Stimulated activated effector memory CD8-positive, alpha-beta T cell treated with anti-CD3 and anti-CD28 coated beads, Interleukin-12 subunit alpha, Interleukin-12 subunit beta, amount 100 ng/mL, for 72 hours (primary cell): ENCODE results near the gene TTC12.
A peak's percentile ranks its signal among the peaks of the same experiment; 100 is the strongest.

Experiments
- ATAC-seq: fragments of 150-1000 bp; cut with Tn5 transposase; 2 replicates; pipeline ENCODE4 v1.10.0; 2021
- DNase-seq, 2 donors: peaks; one replicate each; pipeline ENCODE4 v3.0.0; 2021 to 2022; ENCODE audit warnings: low spot score in 2 of 2
- H3K27ac Mint-ChIP-seq: one replicate; pipeline ENCODE4 v1.8.0; 2022; ENCODE audit warnings: mild to moderate bottlenecking, mixed read lengths
- H3K36me3 Mint-ChIP-seq: one replicate; pipeline ENCODE4 v1.8.0; 2022; ENCODE audit warnings: mild to moderate bottlenecking, mixed read lengths
- H3K4me1 Mint-ChIP-seq: one replicate; pipeline ENCODE4 v1.8.0; 2022; ENCODE audit warnings: mixed read lengths
- H3K4me3 Mint-ChIP-seq: one replicate; pipeline ENCODE4 v1.8.0; 2022; ENCODE audit warnings: mild to moderate bottlenecking, mixed read lengths
- H3K9me3 Mint-ChIP-seq: one replicate; pipeline ENCODE4 v1.8.0; 2022; ENCODE audit warnings: mixed read lengths

Gene TTC12

DNA sequence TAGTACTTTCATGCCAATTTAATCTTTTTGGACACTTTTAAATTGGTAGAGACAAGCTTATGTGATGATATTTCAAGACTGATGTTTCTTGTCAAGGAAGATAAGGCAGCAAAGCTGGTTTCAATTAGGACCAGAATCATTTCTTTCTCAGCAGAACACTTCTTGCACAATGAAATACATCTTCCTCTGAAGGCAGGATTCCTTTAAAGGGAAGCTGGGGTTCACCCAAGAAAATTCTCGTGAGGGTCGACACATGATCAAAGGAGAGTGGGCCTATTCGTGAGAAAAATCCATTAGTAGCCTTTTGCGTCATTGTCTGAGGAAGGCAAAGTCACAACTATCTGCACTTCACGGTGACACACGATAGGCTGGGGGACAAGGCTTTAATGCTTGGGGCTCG lies 17.6 kb downstream of the TTC12 start:
- H3K4me3 Mint-ChIP-seq = no peak overlapping the region
- DNase-seq (no peak), ATAC-seq (no peak)
- peaks cover 44% of the 10 kb centered on the region for H3K36me3 Mint-ChIP-seq
- peak overlapping the region; percentile 4 for H3K27ac Mint-ChIP-seq
- peaks cover 5% of the 10 kb centered on the region for H3K4me1 Mint-ChIP-seq
- H3K9me3 Mint-ChIP-seq = no peaks in the 10 kb centered on the region

DNA sequence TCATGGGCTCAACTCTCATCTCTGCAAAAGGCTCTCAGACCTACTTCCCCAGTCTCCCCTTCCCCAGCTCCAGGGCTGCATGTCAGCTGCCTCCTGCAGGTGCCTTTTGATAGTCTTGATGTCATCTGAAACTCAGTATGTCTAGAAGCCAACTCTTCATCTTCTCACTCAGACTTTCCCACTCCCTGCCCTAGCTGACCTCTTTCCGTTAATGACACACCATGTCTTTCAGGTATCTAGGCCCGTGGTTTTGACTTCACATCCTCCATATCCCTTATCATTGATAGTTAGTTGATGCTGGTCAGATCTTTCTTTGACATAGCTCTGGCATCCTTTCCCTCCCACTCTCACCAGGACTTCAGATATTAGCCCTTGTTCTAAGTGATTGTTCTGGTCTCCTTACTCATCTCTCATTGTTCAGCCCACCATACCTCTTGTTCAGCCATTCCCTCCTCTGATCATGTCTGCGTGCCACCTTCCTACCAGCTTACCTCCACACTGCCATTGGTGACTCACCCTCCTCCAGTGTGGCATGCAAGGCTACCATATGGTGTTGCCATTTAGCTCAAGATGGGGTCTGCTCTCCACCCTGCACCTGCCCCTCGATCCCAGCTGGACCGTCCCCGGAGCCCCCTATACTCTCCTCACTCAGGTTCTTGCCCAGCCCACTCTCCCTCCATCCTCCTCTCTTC lies 18.4 kb downstream of the TTC12 start:
- Mint-ChIP-seq H3K27ac (peak overlapping the region; percentile 4), H3K4me1 (peaks cover 5% of the 10 kb centered on the region), H3K9me3 (no peaks in the 10 kb centered on the region), H3K4me3 (no peak overlapping the region), H3K36me3 (peaks cover 44% of the 10 kb centered on the region)
- ATAC-seq (peak; percentile 39), DNase-seq (no peak)

DNA sequence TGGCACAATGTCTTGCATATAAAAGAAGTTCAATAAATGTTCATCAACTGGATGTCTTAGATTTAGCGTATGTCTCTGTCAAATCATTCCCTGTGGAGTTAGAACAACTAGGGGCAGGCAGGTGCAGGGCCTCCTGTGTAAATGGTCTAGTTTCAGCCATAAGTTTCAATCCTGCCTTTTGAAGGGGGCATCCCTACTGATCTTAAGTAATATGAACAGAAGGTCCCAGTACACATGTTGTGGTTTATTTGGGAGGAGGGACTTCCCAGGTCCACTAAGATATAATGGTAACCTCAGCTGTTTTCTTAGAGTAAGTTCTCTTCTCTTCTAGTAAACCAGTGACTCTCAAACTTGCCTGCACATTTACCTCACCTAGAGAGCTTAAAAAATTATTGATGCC lies 19.8 kb downstream of the TTC12 start:
- ATAC-seq (no peak), DNase-seq (no peak)
- peaks cover 5% of the 10 kb centered on the region for H3K4me1 Mint-ChIP-seq
- H3K27ac Mint-ChIP-seq = no peak overlapping the region
- H3K36me3 Mint-ChIP-seq = peaks cover 40% of the 10 kb centered on the region
- H3K9me3 Mint-ChIP-seq = no peaks in the 10 kb centered on the region
- no peak overlapping the region for H3K4me3 Mint-ChIP-seq

DNA sequence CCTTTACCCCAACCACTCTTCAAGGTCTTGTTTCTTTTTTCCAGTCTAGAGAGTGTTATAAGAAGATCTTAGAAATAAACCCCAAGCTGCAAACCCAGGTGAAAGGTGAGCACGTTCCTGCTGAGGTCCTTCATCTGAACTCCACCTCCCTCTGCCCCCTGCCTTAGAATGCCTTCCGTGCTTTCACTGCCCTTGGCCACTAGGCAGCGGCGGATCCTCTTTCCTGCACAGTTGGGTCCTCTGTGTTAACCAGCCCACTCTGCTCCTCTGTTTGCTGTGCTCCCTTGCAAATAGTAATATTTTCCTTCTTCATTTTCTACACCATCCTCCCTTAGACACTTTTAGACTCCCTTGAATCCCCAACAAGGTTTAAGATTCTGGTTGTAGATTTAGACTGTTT lies 24.3 kb downstream of the TTC12 start:
- Mint-ChIP-seq H3K9me3 (no peaks in the 10 kb centered on the region), H3K4me3 (no peak overlapping the region), H3K4me1 (no peaks in the 10 kb centered on the region), H3K36me3 (peaks cover 36% of the 10 kb centered on the region), H3K27ac (no peak overlapping the region)
- DNase-seq (no peak), ATAC-seq (no peak)

DNA sequence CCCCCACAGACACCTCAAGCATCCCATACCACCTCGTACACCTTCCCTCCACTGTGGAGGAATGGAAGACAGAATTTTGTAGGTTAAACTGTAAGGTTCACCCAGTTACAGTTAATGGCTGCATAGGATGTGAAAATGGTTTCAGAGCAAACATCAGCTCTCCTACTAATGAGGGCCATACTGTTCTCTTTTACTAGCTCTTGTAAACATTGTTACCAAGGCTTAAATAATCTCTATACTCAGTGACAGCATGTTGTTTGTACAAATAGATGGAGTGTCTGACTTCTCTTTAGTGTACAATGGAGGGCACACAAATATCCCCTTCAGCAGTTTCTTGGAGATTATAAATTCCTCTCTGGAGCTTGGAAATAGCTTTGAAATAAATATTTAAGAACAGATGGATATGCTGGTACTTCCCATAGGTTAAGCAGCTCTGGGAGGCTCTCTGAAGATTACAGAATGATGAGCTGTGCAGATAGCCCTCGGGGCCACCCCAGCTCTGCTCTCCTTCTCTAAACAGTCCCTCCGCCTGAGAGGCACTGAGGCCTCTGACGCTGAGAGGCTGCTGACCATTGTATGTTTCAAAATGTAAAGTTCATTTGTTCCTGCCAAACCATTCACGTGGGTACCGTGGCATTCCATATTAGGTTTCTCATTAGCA lies 25.7 kb downstream of the TTC12 start:
- Mint-ChIP-seq H3K27ac (no peak overlapping the region), H3K4me1 (no peaks in the 10 kb centered on the region), H3K9me3 (no peaks in the 10 kb centered on the region), H3K36me3 (peaks cover 32% of the 10 kb centered on the region), H3K4me3 (no peak overlapping the region)
- DNase-seq (no peak), ATAC-seq (no peak)

DNA sequence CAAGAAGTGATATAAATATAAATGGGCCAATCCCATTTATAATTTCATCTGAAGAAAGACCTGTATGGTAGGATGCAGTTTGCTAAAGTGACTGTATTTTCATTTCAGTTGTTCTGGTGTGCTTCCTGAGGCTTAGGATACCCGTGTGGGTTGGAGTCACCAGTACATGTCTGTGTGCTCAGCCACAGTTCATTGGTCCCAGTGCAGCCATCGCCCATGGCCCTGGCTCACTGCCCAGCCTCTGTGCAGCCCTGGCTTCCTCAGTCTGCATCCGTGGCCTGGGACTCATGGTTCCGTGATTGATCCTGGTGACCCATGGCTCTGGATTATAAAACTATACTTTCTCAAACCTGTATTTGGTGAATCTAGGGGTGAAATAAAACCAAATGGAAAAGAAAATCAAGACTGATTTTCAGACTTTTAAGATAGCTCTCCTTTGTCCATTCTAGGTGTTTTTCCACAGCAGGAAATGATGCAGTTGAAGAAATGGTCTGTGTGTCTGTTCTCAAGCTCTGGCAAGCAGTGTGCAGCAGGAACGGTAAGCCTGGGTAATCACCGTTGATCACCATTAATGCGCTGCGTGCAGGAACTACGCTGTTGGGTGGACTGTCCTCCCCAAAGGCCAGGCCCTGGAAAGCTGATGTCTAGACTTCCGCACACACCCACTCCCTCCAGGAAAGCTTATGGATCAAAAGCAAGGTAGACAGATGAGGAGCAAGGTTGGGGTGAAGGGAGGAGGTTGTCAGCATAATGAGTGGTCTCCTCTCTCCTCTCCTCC lies 27.2 kb downstream of the TTC12 start:
- H3K9me3 Mint-ChIP-seq = no peaks in the 10 kb centered on the region
- H3K27ac Mint-ChIP-seq = no peak overlapping the region
- DNase-seq (no peak), ATAC-seq (no peak)
- no peaks in the 10 kb centered on the region for H3K4me1 Mint-ChIP-seq
- H3K36me3 Mint-ChIP-seq = peaks cover 25% of the 10 kb centered on the region
- H3K4me3 Mint-ChIP-seq = no peak overlapping the region

DNA sequence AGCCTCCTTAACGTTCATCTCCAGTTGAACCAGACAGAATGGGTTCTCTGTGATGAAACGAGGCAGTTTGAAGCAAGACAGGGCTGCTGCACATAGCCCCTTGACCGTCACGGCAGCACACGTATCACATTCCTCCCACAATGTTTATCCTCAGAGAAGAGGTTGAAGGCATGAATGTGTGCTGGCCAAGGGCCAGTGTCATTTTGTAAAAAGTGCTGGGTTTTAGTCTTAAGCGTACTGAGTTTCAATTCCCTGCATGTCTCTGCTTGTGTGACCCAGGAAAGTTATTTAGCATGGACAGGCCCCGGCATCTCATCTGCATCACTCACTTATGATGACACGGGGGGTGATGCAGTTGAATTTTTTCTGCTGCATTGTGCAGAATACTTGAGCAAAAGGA lies 31.6 kb downstream of the TTC12 start:
- ATAC-seq (no peak), DNase-seq (no peak)
- Mint-ChIP-seq H3K4me1 (no peaks in the 10 kb centered on the region), H3K27ac (no peak overlapping the region), H3K9me3 (no peaks in the 10 kb centered on the region), H3K36me3 (peaks cover 19% of the 10 kb centered on the region), H3K4me3 (no peak overlapping the region)

DNA sequence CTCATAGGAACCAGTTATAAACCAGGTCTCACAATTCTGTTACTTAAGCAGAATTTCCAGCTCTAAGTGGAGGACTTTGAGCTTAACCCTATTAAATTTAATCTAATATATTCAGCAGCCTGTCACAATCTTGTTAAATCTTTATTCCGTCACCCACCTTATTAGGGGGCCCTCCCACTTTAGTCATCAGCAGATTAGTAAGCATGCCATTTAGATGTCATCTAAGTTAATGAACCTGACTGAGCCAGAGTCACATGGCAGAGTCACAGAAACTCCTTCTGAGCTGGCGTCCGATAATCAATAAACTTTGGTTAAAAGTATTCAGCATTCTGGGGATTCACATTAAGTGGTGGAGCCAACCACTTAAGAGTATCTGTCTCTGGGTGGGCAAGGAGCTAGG lies 35.1 kb downstream of the TTC12 start:
- Mint-ChIP-seq H3K4me3 (no peak overlapping the region), H3K36me3 (peaks cover 24% of the 10 kb centered on the region), H3K27ac (no peak overlapping the region), H3K9me3 (no peaks in the 10 kb centered on the region), H3K4me1 (no peaks in the 10 kb centered on the region)
- no peak for DNase-seq
- no peak for ATAC-seq

DNA sequence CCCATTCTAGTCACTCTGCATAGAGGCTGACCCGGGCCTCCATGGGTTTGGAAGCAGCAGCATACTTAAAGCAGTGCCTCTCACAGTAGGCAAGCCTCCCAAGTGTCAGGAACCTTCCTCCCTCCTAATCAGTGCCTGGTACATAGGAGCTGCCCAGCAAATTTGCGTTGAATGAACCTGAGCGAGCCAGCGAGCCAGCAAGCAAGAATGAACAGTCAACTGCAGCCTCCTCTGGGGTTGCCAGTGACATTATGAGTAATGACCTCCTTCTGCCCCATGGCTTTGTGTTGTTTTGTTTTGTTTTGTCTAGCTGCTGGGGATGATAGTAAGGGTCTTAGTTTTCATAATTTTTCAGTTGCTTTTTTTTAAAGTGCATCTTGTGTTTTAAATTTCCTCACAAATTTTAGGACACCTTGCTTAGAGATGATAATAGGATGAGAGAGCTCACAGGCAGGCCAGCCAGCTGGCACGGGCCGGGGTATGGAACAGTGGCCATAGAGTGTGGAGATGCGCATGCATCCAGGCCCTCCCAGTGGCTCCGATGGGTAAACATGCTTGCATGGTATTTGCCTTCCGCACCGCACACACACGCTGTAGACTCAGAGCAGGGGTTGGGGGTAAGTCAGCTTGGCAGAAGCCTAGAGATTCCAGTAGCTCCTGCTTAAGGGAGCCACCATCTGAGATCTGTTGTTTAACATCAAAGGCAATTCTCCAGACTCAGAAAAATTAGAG lies 36.1 kb downstream of the TTC12 start:
- no peaks in the 10 kb centered on the region for H3K4me1 Mint-ChIP-seq
- peaks cover 27% of the 10 kb centered on the region for H3K36me3 Mint-ChIP-seq
- no peak overlapping the region for H3K4me3 Mint-ChIP-seq
- H3K9me3 Mint-ChIP-seq = peaks cover 4% of the 10 kb centered on the region
- ATAC-seq = no peak
- H3K27ac Mint-ChIP-seq = no peak overlapping the region
- DNase-seq = no peak

DNA sequence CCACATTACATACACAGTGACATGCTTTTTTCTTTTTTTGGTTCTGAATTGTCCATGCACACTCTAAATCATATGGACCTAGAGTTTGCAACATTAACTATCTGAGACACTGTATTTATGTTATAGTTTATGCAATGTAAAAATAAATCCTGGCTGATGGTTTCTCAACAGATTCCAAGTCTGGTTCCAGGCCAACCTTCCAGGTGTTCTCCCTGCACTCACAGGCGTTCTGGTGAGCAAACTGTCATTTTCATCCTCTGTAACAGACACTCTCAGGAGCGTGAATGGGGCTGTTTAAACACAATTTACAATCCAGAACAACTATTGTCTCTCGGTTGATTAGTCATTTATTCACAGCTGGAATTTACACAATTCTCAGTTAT lies 36.7 kb downstream of the TTC12 start:
- DNase-seq (no peak), ATAC-seq (no peak)
- Mint-ChIP-seq H3K36me3 (peaks cover 29% of the 10 kb centered on the region), H3K9me3 (peaks cover 10% of the 10 kb centered on the region), H3K27ac (no peak overlapping the region), H3K4me1 (no peaks in the 10 kb centered on the region), H3K4me3 (no peak overlapping the region)

DNA sequence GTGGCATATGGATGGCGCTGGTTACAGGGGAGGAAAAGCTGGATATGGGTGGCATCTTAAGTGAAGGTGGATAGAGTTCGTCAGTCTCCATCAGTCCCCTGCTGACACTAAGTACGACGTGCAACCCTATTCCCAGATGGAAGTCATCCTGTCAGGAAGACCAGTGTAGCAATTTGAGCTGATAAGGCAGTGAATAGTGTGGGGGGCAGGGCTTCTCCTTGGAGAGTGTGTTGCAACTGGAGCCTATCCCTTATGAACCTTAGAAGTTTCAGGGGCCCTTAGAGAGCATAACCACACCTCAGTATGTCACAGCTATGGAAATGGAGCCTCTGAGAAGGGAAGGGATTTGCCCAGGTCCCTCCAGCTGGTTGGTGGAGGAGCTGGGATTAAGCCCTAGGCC lies 37.1 kb downstream of the TTC12 start:
- H3K4me3 Mint-ChIP-seq = no peak overlapping the region
- H3K4me1 Mint-ChIP-seq = no peaks in the 10 kb centered on the region
- ATAC-seq = no peak
- peaks cover 12% of the 10 kb centered on the region for H3K9me3 Mint-ChIP-seq
- no peak overlapping the region for H3K27ac Mint-ChIP-seq
- DNase-seq = no peak
- peaks cover 33% of the 10 kb centered on the region for H3K36me3 Mint-ChIP-seq

DNA sequence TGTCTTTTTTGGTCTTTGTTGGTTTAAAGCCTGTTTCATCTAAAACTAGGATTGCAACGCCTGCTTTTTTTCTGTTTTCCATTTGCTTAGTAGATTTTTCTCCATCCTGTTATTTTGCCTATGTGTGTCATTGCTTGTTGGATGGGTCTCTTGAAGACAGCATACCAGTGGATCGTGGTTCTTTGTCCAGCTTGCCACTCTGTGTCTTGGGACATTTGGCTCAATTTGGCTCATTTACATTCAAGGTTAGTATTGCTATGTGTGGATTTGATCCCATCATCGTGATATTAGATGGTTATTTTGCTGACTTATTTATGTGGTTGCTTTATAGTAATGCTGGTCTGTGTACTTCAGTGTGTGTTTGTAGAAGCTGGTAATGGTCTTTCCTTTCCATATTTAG lies 41.8 kb downstream of the TTC12 start:
- no peak for DNase-seq
- peaks cover 45% of the 10 kb centered on the region for H3K36me3 Mint-ChIP-seq
- no peak for ATAC-seq
- peaks cover 12% of the 10 kb centered on the region for H3K9me3 Mint-ChIP-seq
- no peak overlapping the region for H3K27ac Mint-ChIP-seq
- H3K4me3 Mint-ChIP-seq = no peak overlapping the region
- H3K4me1 Mint-ChIP-seq = no peaks in the 10 kb centered on the region

DNA sequence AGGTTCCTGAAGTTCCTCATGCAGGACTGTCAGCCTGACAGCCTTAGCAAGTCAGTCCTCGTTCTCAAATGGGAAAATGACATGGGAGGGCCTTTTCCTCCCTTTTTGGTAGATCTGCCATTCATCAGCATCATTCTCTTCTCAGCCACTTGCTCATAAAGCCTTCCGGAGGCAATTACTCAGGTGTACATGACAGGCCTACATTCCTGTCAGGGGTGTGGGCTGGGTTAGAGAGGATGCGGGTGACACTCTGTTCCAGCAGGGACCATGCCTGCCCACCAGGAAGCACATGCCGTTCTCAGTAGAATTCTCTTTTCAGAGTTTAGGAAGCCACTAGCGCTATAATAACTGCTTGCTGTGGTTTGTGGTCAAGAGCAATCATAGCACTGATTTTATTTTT lies 49.0 kb downstream of the TTC12 start:
- ATAC-seq = no peak
- DNase-seq = no peak
- H3K27ac Mint-ChIP-seq = no peak overlapping the region
- H3K4me3 Mint-ChIP-seq = no peak overlapping the region
- peaks cover 24% of the 10 kb centered on the region for H3K4me1 Mint-ChIP-seq
- peaks cover 22% of the 10 kb centered on the region for H3K36me3 Mint-ChIP-seq
- H3K9me3 Mint-ChIP-seq = no peaks in the 10 kb centered on the region

DNA sequence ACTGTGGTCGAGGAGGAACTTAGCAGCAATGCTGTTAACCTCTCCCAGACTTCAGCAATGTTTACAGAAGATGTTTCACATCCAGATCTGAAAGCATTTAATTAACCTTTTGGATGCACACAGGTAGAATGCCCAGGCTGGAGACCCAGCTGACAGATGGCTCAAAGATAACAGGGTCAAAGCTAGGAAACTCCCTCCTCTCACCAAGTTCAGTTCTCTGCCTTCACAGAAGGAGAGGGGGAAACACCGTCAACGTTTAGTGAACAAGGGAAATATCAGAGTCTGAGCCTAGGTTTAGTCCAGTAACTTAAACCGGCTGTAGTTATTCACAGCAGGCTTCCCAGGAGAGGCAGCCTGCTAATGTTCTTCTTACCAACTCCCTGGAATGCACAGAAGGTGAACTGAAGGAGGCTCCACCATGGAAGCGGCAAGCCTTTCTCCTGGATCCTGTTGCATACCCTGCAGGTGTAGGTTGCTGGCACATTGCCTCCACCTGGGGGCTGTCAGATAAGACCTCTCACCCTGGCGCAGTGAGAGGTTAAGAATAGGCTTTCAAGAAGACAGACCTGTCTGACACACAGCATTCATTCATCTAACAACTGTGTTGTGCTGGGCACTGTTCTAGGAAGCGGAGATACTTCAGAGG lies 49.7 kb downstream of the TTC12 start:
- H3K4me3 Mint-ChIP-seq = no peak overlapping the region
- H3K4me1 Mint-ChIP-seq = peaks cover 24% of the 10 kb centered on the region
- H3K27ac Mint-ChIP-seq = no peak overlapping the region
- H3K36me3 Mint-ChIP-seq = peaks cover 22% of the 10 kb centered on the region
- ATAC-seq (no peak), DNase-seq (no peak)
- H3K9me3 Mint-ChIP-seq = no peaks in the 10 kb centered on the region

DNA sequence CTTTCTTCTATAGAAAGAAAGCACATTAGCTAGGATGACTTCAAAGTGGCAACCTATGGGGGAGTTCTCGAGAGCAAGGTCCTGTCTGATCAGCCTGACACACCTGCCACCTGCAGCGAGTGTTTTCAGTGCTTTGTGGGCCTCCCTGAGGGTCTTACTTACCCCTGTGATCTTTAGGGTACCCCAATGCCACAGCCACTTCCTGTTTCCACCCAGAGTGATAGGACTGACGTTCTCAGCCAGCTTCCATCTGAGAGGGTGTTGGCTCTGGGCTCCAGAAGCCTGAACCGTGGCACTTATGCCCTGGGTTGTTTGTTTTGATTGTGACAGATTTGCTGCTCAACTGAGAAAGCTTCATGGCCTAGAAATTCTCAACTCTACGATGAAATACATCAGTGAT lies 51.5 kb downstream of the TTC12 start:
- peak overlapping the region; percentile 48 for H3K27ac Mint-ChIP-seq
- no peaks in the 10 kb centered on the region for H3K9me3 Mint-ChIP-seq
- ATAC-seq (peak; percentile 44), DNase-seq (no peak)
- peaks cover 10% of the 10 kb centered on the region for H3K36me3 Mint-ChIP-seq
- peaks cover 24% of the 10 kb centered on the region for H3K4me1 Mint-ChIP-seq
- H3K4me3 Mint-ChIP-seq = no peak overlapping the region
